ENCODE results near the gene MYNN. TPM values are rescaled to one million over a fixed set of nuclear protein-coding genes. Genes with fewer than 3 reads are reported as not detected.

MYNN gene
- total and polyA plus RNA-seq, 12 donors = 5.9 to 13.6 (median 12.0) TPM

DNA sequence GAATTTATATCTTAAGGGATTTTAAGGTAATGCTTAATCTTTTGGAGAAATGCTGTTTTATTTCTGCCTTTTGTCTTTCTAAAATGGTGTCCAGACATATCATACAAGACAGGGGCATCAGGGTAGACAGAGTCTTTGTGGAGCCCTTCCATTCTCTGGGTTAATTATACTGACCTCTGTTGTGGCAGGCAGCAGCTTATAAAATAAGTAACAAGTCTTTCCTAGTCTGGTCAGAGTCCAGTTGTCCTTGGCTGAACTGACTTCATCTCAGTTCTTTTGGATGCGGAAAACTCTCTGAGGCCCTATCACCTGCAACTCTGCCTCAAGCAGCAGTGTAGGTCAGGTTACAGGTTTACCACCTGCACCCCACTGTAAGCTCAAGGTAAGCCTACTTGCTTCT, 19.2 kb downstream of the MYNN start:
- ATAC-seq = peak in 3 of 8 donors; percentile 37 to 49 (median 45)
- Histone ChIP-seq H3K27ac (no peak overlapping the region), H3K4me1 (no peaks in the 10 kb centered on the region), H3K9me3 (no peaks in the 10 kb centered on the region), H3K27me3 (no peaks in the 10 kb centered on the region), H3K36me3 (peaks cover 0 to 70% (median 11%) of the 10 kb centered on the region in 9 donors), H3K4me3 (no peak overlapping the region)
- intact Hi-C loops (cut with DNase I) = no loop called here
- TF ChIP-seq CTCF (IDR thresholded peaks at IDR 0.05) = no peak
- 87 to 100% methylated on average over 1 of the region's 1 CpG for WGBS, 2 donors
- DNase-seq = no peak

- Histone ChIP-seq H3K9me3 (no peaks in the 10 kb centered on the region), H3K4me1 (no peaks in the 10 kb centered on the region), H3K27me3 (no peaks in the 10 kb centered on the region), H3K27ac (no peak overlapping the region), H3K36me3 (peaks cover 0 to 34% (median 0%) of the 10 kb centered on the region in 9 donors), H3K4me3 (no peak overlapping the region)
- 90 to 94% methylated on average over 3 of the region's 3 CpGs for WGBS, 2 donors
- DNase-seq = no peak
- ATAC-seq = no peak
- intact Hi-C loops (cut with DNase I) = no loop called here
- TF ChIP-seq CTCF (IDR thresholded peaks at IDR 0.05) = no peak
Observed at GRCh38 chr3:169804681-169805080, 31.5 kb downstream of the MYNN start.

DNA sequence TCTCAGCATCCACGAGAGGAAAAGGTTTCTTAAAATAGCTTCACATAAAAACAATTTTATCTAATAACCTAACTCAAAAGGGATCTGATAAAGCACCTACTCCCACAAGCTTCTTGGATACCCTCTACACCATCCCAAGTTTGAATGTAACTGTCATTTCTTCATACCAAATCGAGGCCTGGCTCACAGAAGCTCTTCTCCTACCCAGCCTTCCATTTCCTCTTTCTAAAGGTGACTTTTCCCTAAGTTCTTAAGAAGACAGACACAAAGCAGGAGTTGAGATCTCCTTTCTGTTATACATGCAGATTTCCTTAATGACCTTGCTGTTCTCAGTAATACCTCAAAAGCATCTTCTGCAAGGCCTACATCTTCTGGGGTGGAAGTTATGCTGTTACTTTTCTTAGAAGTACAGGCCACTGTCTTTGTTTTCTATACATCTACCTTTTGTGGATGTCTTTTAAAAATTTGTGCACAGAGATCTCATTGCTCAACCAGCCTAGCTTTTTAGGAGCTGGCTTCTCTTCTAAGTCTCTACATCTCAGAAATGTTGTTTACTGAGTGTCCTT, 36.1 kb downstream of the MYNN start:
- intact Hi-C loops (cut with DNase I) = no loop called here
- no peak overlapping the region for H3K27ac ChIP-seq
- ATAC-seq = no peak
- no peak for TF ChIP-seq CTCF (IDR thresholded peaks at IDR 0.05)
- no peaks in the 10 kb centered on the region for H3K9me3 ChIP-seq
- no peak for DNase-seq
- peaks cover 0 to 29% (median 12%) of the 10 kb centered on the region in 9 donors for H3K4me1 ChIP-seq
- H3K27me3 ChIP-seq = no peaks in the 10 kb centered on the region
- WGBS, 2 donors = 34 to 43% methylated on average over 2 of the region's 2 CpGs
- H3K36me3 ChIP-seq = peaks cover 0 to 11% (median 0%) of the 10 kb centered on the region in 9 donors
- H3K4me3 ChIP-seq = no peak overlapping the region

- Histone ChIP-seq H3K4me1 (peaks cover 0 to 29% (median 12%) of the 10 kb centered on the region in 9 donors), H3K27me3 (no peaks in the 10 kb centered on the region), H3K27ac (peak overlapping the region; percentile 7 to 86 (median 74)), H3K36me3 (peaks cover 0 to 6% (median 0%) of the 10 kb centered on the region in 9 donors), H3K9me3 (peaks cover 0 to 17% (median 4%) of the 10 kb centered on the region in 11 donors), H3K4me3 (peak overlapping the region; percentile 33 to 77 (median 63))
- DNase-seq (no peak), ATAC-seq (peak; percentile 32 to 78 (median 54))
- intact Hi-C loops (cut with DNase I) = no loop called here
- TF ChIP-seq CTCF (IDR thresholded peaks at IDR 0.05) = no peak
- WGBS, 2 donors = 3 to 4% methylated on average over 29 of the region's 29 CpGs
Observed at GRCh38 chr3:169811631-169812331, 38.6 kb downstream of the MYNN start.

All from heart right ventricle (tissue), 16 donors.